Stromal cell of bone marrow (primary cell): ENCODE data around the gene KRTAP10-6.
"Not testable (repeated sequence)": the region's sequence is repeated elsewhere in the genome, so short reads cannot be mapped to it uniquely, and the experiment has no call there.

Experiments
- DNase-seq: peaks from one replicate; pipeline ENCODE4 v3.0.0-alpha.2; 2012; ENCODE audit warnings: low read depth

KRTAP10-6 gene

GRCh38 chr21:44576025-44576420, 16.3 kb downstream of the KRTAP10-6 start:
- DNase-seq = no peak

- DNase-seq = no peak
Measured at GRCh38 chr21:44575307-44576024, 16.8 kb downstream of the KRTAP10-6 start.

GRCh38 chr21:44574457-44575306, 17.6 kb downstream of the KRTAP10-6 start:
- DNase-seq = no peak

- not testable (repeated sequence) for DNase-seq
Measured at GRCh38 chr21:44573630-44574456, 18.5 kb downstream of the KRTAP10-6 start, which contains the start of gene KRTAP10-4. Gene KRTAP10-4 (plus strand): TSS chr21:44573729. CDS start chr21:44573759, 30 bp downstream.

- DNase-seq = no peak
Measured at GRCh38 chr21:44572959-44573583, 19.2 kb downstream of the KRTAP10-6 start.

GRCh38 chr21:44571844-44572782, 20.2 kb downstream of the KRTAP10-6 start:
- no peak for DNase-seq

- no peak for DNase-seq
Measured at GRCh38 chr21:44571296-44571695, 21.0 kb downstream of the KRTAP10-6 start.

GRCh38 chr21:44569861-44570517, 22.3 kb downstream of the KRTAP10-6 start:
- DNase-seq = no peak

GRCh38 chr21:44568667-44569556, 23.4 kb downstream of the KRTAP10-6 start:
- no peak for DNase-seq

GRCh38 chr21:44568261-44568660, 24.0 kb downstream of the KRTAP10-6 start:
- no peak for DNase-seq

GRCh38 chr21:44567481-44568171, 24.7 kb downstream of the KRTAP10-6 start:
- DNase-seq = no peak

GRCh38 chr21:44566403-44566802, 25.9 kb downstream of the KRTAP10-6 start:
- DNase-seq = no peak

- no peak for DNase-seq
Measured at GRCh38 chr21:44564886-44565598, 27.3 kb downstream of the KRTAP10-6 start.

GRCh38 chr21:44564099-44564498, 28.2 kb downstream of the KRTAP10-6 start:
- no peak for DNase-seq

- no peak for DNase-seq
Measured at GRCh38 chr21:44558695-44559094, 33.6 kb downstream of the KRTAP10-6 start, which contains the start of gene KRTAP10-3. Gene KRTAP10-3 (minus strand): TSS chr21:44558795. CDS start chr21:44558715, 80 bp downstream.

GRCh38 chr21:44558329-44558675, 34.0 kb downstream of the KRTAP10-6 start:
- DNase-seq = not testable (repeated sequence)

- no peak for DNase-seq
Measured at GRCh38 chr21:44557491-44558328, 34.6 kb downstream of the KRTAP10-6 start.
